HK-2 (cell line): Measurements from ENCODE around the gene RAB22A.
"Not testable (repeated sequence)": the region's sequence is repeated elsewhere in the genome, so short reads cannot be mapped to it uniquely, and the experiment has no call there.

Source experiments
- DNase-seq: peaks from one replicate; pipeline ENCODE4 v3.0.0-alpha.2; 2018; ENCODE audit not compliant: unreplicated experiment

The RAB22A gene

GRCh38 chr20:58414786-58415185, 105.3 kb downstream of the RAB22A start:
- not testable (repeated sequence) for DNase-seq

- DNase-seq, result no peak
Measured at GRCh38 chr20:58416057-58416456, 106.5 kb downstream of the RAB22A start.

- no peak for DNase-seq
Measured at GRCh38 chr20:58416835-58417234, 107.3 kb downstream of the RAB22A start.
